ENCODE data around the gene EXOC2. TPM values are rescaled to one million over a fixed set of nuclear protein-coding genes. Genes with fewer than 3 reads are reported as not detected.

EXOC2 gene
- total and polyA plus RNA-seq, 8 donors: 2.5 to 10.3 (median 6.4) TPM

DNA sequence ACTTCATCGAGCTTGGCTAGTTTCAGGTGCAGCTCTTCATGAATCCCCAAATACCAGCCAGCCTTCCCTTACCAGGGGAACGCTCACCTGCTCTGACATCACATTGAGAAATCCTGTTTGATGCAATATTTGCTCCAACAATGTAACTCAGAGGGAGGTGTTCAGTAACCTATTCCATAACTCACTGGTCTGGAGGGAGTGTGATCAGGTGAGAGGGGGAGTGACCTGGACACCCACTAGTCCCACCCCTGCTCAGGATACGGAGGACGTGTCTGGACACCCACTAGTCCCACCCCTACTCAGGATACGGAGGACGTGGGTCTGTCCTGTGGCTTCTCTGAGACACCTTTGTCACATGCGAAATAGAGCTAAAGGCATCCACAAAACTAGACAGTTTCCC is 106.4 kb downstream of the EXOC2 start:
- ATAC-seq (no peak), DNase-seq (no peak), FAIRE-seq (no peak)
- H3K4me3 ChIP-seq: no peak overlapping the region
- no peaks in the 10 kb centered on the region for H3K9me3 ChIP-seq
- intact Hi-C loops (cut with DNase I): no loop called here
- TF ChIP-seq, protein P1, sequence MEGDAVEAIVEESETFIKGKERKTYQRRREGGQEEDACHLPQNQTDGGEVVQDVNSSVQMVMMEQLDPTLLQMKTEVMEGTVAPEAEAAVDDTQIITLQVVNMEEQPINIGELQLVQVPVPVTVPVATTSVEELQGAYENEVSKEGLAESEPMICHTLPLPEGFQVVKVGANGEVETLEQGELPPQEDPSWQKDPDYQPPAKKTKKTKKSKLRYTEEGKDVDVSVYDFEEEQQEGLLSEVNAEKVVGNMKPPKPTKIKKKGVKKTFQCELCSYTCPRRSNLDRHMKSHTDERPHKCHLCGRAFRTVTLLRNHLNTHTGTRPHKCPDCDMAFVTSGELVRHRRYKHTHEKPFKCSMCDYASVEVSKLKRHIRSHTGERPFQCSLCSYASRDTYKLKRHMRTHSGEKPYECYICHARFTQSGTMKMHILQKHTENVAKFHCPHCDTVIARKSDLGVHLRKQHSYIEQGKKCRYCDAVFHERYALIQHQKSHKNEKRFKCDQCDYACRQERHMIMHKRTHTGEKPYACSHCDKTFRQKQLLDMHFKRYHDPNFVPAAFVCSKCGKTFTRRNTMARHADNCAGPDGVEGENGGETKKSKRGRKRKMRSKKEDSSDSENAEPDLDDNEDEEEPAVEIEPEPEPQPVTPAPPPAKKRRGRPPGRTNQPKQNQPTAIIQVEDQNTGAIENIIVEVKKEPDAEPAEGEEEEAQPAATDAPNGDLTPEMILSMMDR (IDR thresholded peaks at IDR 0.05): no peak
- no peaks in the 10 kb centered on the region for H3K27me3 ChIP-seq
- no peaks in the 10 kb centered on the region for H3K36me3 ChIP-seq
- H3K4me1 ChIP-seq: no peaks in the 10 kb centered on the region
- H3K27ac ChIP-seq: no peak overlapping the region
- WGBS, 2 donors: 90 to 94% methylated on average over 7 of the region's 7 CpGs

DNA sequence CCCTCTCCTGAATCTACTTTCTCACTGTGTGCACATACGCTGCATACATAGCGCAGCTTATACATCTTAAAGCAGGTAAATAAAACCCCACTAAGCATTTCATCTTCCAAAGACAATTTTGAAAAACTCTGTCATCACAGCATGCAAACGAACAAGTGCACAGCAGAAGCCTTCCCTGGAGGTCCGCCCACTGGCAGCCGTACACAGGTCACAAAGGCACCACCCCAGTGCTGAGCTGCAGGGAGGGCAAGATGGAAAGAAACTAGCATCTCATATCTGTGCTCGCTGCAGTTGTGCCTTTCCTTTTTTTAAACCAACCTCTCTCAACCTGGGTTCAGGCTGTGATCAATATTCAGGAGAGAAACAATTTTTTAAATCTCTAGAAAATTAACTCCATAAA is 109.3 kb downstream of the EXOC2 start:
- 81 to 84% methylated on average over 6 of the region's 6 CpGs for WGBS, 2 donors
- Histone ChIP-seq H3K9me3 (no peaks in the 10 kb centered on the region), H3K27me3 (no peaks in the 10 kb centered on the region), H3K36me3 (no peaks in the 10 kb centered on the region), H3K4me3 (no peak overlapping the region), H3K27ac (no peak overlapping the region), H3K4me1 (no peaks in the 10 kb centered on the region)
- intact Hi-C loops (cut with DNase I): no loop called here
- TF ChIP-seq, protein P1 (IDR thresholded peaks at IDR 0.05): no peak
- no peak for ATAC-seq
- FAIRE-seq: no peak
- no peak for DNase-seq

DNA sequence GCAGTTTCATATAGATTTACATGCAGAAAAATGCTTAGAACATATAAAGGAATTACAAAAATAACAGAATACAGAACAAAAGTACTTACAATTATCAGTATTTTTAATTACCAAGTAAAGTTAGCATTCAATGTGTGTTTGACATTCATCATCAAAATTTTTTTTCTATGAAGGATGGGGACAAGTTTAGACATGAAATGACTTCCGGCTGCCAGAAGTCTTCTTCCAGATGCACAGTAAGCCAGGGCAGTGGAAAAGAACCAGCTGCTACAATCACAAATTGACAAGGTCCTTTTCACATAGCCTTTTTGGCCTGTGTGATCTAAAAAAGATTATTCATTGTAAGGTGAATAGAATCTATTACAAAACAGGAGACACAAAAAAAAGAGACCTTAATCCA is 109.8 kb downstream of the EXOC2 start:
- TF ChIP-seq, protein P1 (IDR thresholded peaks at IDR 0.05): no peak
- Histone ChIP-seq H3K4me3 (no peak overlapping the region), H3K4me1 (no peaks in the 10 kb centered on the region), H3K9me3 (no peaks in the 10 kb centered on the region), H3K27ac (no peak overlapping the region), H3K27me3 (no peaks in the 10 kb centered on the region), H3K36me3 (no peaks in the 10 kb centered on the region)
- intact Hi-C loops (cut with DNase I): no loop called here
- DNase-seq (no peak), ATAC-seq (no peak), FAIRE-seq (no peak)
- 67 to 78% methylated on average over 1 of the region's 1 CpG for WGBS, 2 donors

DNA sequence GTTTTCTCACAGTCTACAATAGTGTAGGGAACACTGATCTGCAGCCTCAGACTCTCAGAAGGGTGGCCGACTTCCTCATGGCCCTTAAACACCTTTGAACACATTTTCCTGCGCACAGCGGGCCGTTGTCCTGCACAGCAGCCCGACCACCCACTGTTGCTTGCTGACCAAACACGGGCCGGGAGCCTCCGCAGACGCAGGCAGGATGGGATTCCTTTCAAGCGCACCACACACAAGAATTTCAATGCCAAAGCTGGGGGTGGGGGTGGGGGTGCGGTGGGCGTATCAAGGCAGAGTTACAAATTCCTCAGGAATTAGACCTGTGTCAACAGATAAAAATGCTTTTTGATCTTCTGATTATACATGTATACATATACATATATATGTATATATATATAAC is 110.6 kb downstream of the EXOC2 start:
- TF ChIP-seq, protein P1 (IDR thresholded peaks at IDR 0.05): no peak
- Histone ChIP-seq H3K27ac (no peak overlapping the region), H3K9me3 (no peaks in the 10 kb centered on the region), H3K36me3 (no peaks in the 10 kb centered on the region), H3K4me1 (no peaks in the 10 kb centered on the region), H3K4me3 (no peak overlapping the region), H3K27me3 (no peaks in the 10 kb centered on the region)
- intact Hi-C loops (cut with DNase I): no loop called here
- DNase-seq (no peak), ATAC-seq (no peak), FAIRE-seq (no peak)
- WGBS, 2 donors: 84 to 87% methylated on average over 12 of the region's 12 CpGs

DNA sequence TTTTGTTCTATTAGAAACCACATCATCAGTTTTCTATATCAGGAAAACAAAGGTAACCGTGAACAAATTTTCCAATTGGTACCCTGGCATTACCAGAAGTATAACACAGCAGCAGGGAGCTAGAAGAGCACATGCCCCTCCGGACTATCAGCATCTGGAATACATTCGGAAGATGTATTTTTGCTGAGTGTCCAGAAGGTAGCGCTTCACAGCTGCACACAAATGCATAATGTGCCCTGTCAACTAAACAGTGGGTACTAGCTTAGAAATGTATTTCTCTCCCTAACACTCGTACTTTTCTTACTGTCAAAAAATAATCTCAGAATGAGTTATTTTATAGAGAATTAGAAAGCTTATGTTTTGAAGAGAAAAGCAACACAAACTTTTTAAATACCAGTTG is 113.6 kb downstream of the EXOC2 start:
- TF ChIP-seq, protein P1 (IDR thresholded peaks at IDR 0.05): no peak
- DNase-seq: no peak
- no peak for FAIRE-seq
- intact Hi-C loops (cut with DNase I): no loop called here
- WGBS, 2 donors: 93% methylated on average over 5 of the region's 5 CpGs
- no peak for ATAC-seq
- Histone ChIP-seq H3K27me3 (no peaks in the 10 kb centered on the region), H3K36me3 (no peaks in the 10 kb centered on the region), H3K4me1 (no peaks in the 10 kb centered on the region), H3K9me3 (no peaks in the 10 kb centered on the region), H3K27ac (no peak overlapping the region), H3K4me3 (no peak overlapping the region)

All from pancreas (tissue), 10 donors.